PC-9 (cell line): ENCODE data around the gene MMS22L.

Experiments
- CTCF ChIP-seq: fragments of 200-600 bp; sonication (generic); conservative IDR thresholded peaks from 2 replicates; pipeline ENCODE4 v1.6.1; 2017; ENCODE audit warnings: mixed run types, antibody characterized with exemption, mild to moderate bottlenecking, moderate library complexity
- EZH2 ChIP-seq: fragments of 200-600 bp; sonication (generic); IDR thresholded peaks from 2 replicates; pipeline ENCODE4 v1.8.0; 2017; ENCODE audit warnings: antibody characterized with exemption, low read depth

- TF ChIP-seq CTCF, result no peak
- TF ChIP-seq EZH2, result no peak
Observed at GRCh38 chr6:97222903-97223302, 60.1 kb downstream of the MMS22L start.
